Breast epithelium (tissue), 3 donors: Measurements from ENCODE around the gene GNG8.

Experiments
- POLR2A ChIP-seq: fragments of 450-650 bp; IDR thresholded peaks from one replicate; pipeline ENCODE4 v1.6.1; 2016; ENCODE audit warnings: antibody characterized with exemption, mild to moderate bottlenecking, moderate library complexity
- POLR2AphosphoS5 ChIP-seq, 3 donors: sonication (generic); formaldehyde crosslinking; IDR thresholded peaks; one replicate each; pipeline ENCODE4 v1.6.1; 2017; ENCODE audit warnings: antibody characterized with exemption in 3 of 3
- TF ChIP-seq, protein P1 (sequence below), 3 donors: fragments of 450-650 bp; IDR thresholded peaks; one replicate each; pipeline ENCODE4 v1.5.1; 2016 to 2017; ENCODE audit warnings: antibody characterized with exemption in 3 of 3, mild to moderate bottlenecking in 3 of 3, moderate library complexity in 3 of 3

DNA sequence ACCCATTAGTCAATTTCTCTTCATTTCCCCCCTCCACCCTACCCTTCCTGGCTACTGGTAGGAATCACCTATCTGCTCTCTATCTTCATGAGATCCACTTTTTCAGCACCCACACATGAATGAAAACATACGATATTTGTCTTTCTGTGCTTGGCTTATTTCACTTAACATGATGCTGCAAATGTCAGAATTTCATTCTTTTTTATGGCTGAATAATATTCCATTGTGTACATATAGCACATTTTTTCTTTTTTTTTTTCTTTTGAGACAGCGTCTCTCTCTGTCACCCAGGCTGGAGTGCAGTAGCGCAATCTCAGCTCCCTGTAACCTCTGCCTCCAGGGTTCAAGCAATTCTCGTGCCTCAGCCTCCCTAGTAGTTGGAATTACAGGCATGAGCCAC is 44.7 kb downstream of the GNG8 start:
- TF ChIP-seq, protein P1, sequence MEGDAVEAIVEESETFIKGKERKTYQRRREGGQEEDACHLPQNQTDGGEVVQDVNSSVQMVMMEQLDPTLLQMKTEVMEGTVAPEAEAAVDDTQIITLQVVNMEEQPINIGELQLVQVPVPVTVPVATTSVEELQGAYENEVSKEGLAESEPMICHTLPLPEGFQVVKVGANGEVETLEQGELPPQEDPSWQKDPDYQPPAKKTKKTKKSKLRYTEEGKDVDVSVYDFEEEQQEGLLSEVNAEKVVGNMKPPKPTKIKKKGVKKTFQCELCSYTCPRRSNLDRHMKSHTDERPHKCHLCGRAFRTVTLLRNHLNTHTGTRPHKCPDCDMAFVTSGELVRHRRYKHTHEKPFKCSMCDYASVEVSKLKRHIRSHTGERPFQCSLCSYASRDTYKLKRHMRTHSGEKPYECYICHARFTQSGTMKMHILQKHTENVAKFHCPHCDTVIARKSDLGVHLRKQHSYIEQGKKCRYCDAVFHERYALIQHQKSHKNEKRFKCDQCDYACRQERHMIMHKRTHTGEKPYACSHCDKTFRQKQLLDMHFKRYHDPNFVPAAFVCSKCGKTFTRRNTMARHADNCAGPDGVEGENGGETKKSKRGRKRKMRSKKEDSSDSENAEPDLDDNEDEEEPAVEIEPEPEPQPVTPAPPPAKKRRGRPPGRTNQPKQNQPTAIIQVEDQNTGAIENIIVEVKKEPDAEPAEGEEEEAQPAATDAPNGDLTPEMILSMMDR (IDR thresholded peaks at IDR 0.05) = no peak
- TF ChIP-seq POLR2A (no peak), POLR2AphosphoS5 (IDR thresholded peaks at IDR 0.05) (no peak)
